ENCODE measurements around the gene VPS13D.

VPS13D gene

DNA sequence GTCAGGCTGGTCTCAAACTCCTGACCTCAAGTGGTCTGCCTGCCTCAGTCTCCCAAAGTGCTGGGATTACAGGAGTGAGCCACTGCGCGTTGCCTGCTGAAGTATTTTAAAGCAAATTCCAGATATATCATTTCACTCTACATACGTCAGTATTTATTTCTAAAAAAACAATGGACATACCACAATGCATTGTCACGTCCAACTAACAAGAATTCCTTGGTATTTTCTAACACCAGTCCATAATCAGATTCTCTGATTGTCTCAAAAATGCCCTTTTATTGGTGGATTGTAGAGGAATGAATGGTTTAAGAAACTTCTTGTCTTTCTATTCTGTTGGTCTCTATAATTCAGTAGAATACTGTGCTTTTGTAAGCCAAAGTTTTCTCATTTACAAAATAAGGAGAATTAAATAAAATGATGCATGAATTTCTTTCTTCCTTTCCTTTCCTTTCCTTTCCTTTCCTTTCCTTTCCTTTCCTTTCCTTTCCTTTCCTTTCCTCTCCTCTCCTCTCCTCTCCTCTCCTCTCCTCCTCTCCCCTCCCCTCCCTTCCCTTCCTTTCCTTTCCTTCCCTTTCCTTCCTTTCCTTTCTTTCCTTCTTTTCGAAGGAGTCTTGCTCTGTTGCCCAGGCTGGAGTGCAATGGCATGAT lies 55.8 kb downstream of the VPS13D start:
- no peak for TF ChIP-seq TEAD4 (IDR thresholded peaks at IDR 0.05)
- TF ChIP-seq, protein P1, sequence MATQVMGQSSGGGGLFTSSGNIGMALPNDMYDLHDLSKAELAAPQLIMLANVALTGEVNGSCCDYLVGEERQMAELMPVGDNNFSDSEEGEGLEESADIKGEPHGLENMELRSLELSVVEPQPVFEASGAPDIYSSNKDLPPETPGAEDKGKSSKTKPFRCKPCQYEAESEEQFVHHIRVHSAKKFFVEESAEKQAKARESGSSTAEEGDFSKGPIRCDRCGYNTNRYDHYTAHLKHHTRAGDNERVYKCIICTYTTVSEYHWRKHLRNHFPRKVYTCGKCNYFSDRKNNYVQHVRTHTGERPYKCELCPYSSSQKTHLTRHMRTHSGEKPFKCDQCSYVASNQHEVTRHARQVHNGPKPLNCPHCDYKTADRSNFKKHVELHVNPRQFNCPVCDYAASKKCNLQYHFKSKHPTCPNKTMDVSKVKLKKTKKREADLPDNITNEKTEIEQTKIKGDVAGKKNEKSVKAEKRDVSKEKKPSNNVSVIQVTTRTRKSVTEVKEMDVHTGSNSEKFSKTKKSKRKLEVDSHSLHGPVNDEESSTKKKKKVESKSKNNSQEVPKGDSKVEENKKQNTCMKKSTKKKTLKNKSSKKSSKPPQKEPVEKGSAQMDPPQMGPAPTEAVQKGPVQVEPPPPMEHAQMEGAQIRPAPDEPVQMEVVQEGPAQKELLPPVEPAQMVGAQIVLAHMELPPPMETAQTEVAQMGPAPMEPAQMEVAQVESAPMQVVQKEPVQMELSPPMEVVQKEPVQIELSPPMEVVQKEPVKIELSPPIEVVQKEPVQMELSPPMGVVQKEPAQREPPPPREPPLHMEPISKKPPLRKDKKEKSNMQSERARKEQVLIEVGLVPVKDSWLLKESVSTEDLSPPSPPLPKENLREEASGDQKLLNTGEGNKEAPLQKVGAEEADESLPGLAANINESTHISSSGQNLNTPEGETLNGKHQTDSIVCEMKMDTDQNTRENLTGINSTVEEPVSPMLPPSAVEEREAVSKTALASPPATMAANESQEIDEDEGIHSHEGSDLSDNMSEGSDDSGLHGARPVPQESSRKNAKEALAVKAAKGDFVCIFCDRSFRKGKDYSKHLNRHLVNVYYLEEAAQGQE (IDR thresholded peaks at IDR 0.05; ENCODE audit: low read depth) = no peak
- no peak for TF ChIP-seq RAD21 (IDR thresholded peaks at IDR 0.05; ENCODE audit: low read depth)
- no peak for TF ChIP-seq TAF1 (IDR thresholded peaks at IDR 0.05; ENCODE audit: low read depth)

DNA sequence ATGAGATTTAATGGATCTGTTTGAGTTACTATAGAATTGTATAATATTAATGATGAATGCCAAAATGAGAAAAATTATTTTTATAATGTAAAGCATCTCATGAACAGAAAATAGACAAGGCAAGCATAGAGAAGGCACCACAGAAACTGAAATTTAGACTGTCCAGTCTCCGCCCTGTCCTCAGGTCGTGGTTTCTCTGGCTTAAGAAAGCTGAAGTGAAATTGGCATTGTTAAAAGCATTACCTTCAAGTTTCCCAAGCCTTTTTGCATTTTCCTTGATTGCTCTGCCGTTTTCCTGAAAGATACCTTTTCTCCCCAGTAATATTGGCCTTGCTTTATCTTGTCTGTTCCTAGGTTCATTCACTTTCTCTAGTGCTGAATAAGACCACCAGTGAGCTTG lies 58.0 kb downstream of the VPS13D start:
- TF ChIP-seq FOXM1 (IDR thresholded peaks at IDR 0.05; ENCODE audit: borderline replicate concordance, low read depth) (no peak), YY1 (IDR thresholded peaks at IDR 0.05; ENCODE audit: low read depth) (no peak), TAF1 (IDR thresholded peaks at IDR 0.05; ENCODE audit: low read depth) (no peak), ZBTB7A (IDR thresholded peaks at IDR 0.05; ENCODE audit: low read depth) (no peak), CREB1 (IDR thresholded peaks at IDR 0.05; ENCODE audit: low read depth) (no peak), CEBPB (IDR thresholded peaks at IDR 0.05) (no peak), EGR1 (IDR thresholded peaks at IDR 0.05) (no peak), NFIC (IDR thresholded peaks at IDR 0.05) (no peak), TEAD4 (IDR thresholded peaks at IDR 0.05) (no peak), TCF12 (IDR thresholded peaks at IDR 0.05; ENCODE audit: low read depth) (no peak), EP300 (IDR thresholded peaks at IDR 0.05; ENCODE audit: borderline replicate concordance) (no peak), RAD21 (IDR thresholded peaks at IDR 0.05; ENCODE audit: low read depth) (no peak)
- TF ChIP-seq, protein P2, sequence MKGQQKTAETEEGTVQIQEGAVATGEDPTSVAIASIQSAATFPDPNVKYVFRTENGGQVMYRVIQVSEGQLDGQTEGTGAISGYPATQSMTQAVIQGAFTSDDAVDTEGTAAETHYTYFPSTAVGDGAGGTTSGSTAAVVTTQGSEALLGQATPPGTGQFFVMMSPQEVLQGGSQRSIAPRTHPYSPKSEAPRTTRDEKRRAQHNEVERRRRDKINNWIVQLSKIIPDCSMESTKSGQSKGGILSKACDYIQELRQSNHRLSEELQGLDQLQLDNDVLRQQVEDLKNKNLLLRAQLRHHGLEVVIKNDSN (IDR thresholded peaks at IDR 0.05) = no peak
- TF ChIP-seq, protein P3, sequence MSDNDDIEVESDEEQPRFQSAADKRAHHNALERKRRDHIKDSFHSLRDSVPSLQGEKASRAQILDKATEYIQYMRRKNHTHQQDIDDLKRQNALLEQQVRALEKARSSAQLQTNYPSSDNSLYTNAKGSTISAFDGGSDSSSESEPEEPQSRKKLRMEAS (IDR thresholded peaks at IDR 0.05) = no peak
- TF ChIP-seq, protein P1 (IDR thresholded peaks at IDR 0.05; ENCODE audit: low read depth) = no peak

DNA sequence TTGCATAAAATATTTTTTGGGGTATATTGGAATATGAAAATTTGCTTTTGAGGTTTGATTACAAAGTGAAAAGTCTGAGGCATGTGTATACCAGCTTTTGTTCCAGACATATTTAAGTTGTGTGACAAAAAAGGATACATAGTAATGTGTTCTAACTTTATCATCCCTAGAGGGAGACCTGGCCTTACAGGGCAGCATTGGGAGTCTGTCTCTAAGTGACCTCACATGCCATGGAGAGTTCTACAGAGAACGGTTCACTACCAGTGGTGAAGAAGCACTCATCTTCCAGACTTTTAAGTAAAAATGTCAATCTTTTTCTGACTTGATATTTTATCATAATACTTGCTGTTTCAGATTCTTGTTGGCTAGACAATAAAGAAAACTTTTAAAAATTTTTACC lies 61.0 kb downstream of the VPS13D start:
- no peak for TF ChIP-seq TCF12 (IDR thresholded peaks at IDR 0.05; ENCODE audit: low read depth)
- no peak for TF ChIP-seq TAF1 (IDR thresholded peaks at IDR 0.05; ENCODE audit: low read depth)
- TF ChIP-seq, protein P2 (IDR thresholded peaks at IDR 0.05) = no peak
- TF ChIP-seq TEAD4 (IDR thresholded peaks at IDR 0.05) = no peak
- no peak for TF ChIP-seq NFIC (IDR thresholded peaks at IDR 0.05)
- no peak for TF ChIP-seq CEBPB (IDR thresholded peaks at IDR 0.05)
- no peak for TF ChIP-seq YY1 (IDR thresholded peaks at IDR 0.05; ENCODE audit: low read depth)
- TF ChIP-seq CREB1 (IDR thresholded peaks at IDR 0.05; ENCODE audit: low read depth) = no peak
- TF ChIP-seq FOXM1 (IDR thresholded peaks at IDR 0.05; ENCODE audit: borderline replicate concordance, low read depth) = no peak
- no peak for TF ChIP-seq EP300 (IDR thresholded peaks at IDR 0.05; ENCODE audit: borderline replicate concordance)
- no peak for TF ChIP-seq RAD21 (IDR thresholded peaks at IDR 0.05; ENCODE audit: low read depth)
- TF ChIP-seq, protein P3 (IDR thresholded peaks at IDR 0.05) = no peak
- no peak for TF ChIP-seq ZBTB7A (IDR thresholded peaks at IDR 0.05; ENCODE audit: low read depth)
- TF ChIP-seq EGR1 (IDR thresholded peaks at IDR 0.05) = no peak
- TF ChIP-seq, protein P1 (IDR thresholded peaks at IDR 0.05; ENCODE audit: low read depth) = no peak

DNA sequence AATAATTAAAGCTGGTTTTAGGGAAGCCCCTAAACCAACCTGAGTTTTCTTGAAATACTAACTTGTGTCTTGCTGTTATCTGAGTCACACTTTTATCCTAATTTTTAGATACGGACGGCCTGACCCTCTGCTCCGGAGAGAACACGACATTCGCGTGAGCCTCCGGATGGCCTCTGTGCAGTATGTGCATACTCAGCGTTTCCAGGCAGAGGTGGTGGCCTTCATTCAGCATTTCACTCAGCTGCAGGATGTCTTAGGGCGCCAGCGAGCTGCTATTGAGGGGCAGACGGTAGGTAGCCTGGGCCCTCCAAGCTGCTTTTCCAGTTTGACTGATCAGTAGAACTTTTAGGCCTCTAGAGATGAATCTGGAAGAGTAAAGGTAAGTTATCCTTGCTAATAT lies 63.6 kb downstream of the VPS13D start:
- TF ChIP-seq YY1 (IDR thresholded peaks at IDR 0.05; ENCODE audit: low read depth) = no peak
- TF ChIP-seq TEAD4 (IDR thresholded peaks at IDR 0.05) = no peak
- TF ChIP-seq TCF12 (IDR thresholded peaks at IDR 0.05; ENCODE audit: low read depth) = no peak
- no peak for TF ChIP-seq EGR1 (IDR thresholded peaks at IDR 0.05)
- TF ChIP-seq, protein P1 (IDR thresholded peaks at IDR 0.05; ENCODE audit: low read depth) = no peak
- TF ChIP-seq CEBPB (IDR thresholded peaks at IDR 0.05) = no peak
- no peak for TF ChIP-seq NFIC (IDR thresholded peaks at IDR 0.05)
- TF ChIP-seq, protein P2 (IDR thresholded peaks at IDR 0.05) = no peak
- TF ChIP-seq, protein P3 (IDR thresholded peaks at IDR 0.05) = no peak
- no peak for TF ChIP-seq TAF1 (IDR thresholded peaks at IDR 0.05; ENCODE audit: low read depth)
- no peak for TF ChIP-seq FOXM1 (IDR thresholded peaks at IDR 0.05; ENCODE audit: borderline replicate concordance, low read depth)
- TF ChIP-seq RAD21 (IDR thresholded peaks at IDR 0.05; ENCODE audit: low read depth) = no peak
- no peak for TF ChIP-seq EP300 (IDR thresholded peaks at IDR 0.05; ENCODE audit: borderline replicate concordance)
- TF ChIP-seq ZBTB7A (IDR thresholded peaks at IDR 0.05; ENCODE audit: low read depth) = no peak
